ENCODE results near the gene KRTAP5-7. TPM values are rescaled to one million over a fixed set of nuclear protein-coding genes. Genes with fewer than 3 reads are reported as not detected.

Gene KRTAP5-7
- total and polyA plus RNA-seq, 11 donors, result not detected

DNA sequence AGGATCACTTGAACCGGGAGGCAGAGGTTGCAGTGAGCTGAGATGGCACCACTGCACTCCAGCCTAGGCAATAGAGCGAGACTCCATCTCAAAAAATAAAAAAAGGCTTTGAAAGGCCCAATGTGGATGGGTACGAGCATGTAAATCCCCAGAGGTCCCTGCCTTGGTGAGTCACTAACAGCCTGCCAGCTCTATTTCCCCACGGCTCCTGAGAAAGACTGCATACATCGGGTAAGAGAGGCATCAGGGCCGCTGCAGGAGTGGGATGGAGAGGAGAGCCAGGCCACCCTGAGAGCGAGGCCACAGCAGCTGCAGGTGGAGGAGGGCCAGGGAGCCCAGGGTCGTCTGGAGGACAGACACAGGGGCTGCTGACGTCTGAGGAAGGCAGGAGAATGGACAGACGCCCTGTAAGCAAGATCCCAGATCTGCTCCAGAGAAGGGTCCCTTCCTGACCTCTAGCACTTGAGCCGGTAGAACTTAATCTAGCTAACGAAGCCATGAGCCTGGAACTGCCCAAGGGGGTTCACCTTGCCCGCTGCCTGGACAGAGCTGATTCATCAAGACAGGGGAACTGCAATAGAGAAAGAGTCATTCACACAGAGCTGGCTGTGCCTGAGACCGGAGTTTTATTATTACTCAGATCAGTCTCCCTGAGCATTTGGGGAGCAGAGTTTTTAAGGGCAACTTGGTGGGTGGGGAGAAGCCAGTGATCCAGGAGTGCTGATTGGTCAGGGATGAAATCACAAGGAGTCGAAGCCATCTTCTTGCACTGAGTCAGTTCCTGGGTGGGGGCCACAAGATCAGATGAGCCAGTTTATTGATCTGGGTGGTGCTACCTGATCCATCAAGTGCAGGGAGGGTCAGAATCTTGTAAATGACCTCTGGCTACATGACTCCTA lies 16.1 kb downstream of the KRTAP5-7 start:
- no peak for DNase-seq
- no peaks in the 10 kb centered on the region for H3K36me3 ChIP-seq
- no peaks in the 10 kb centered on the region for H3K9me3 ChIP-seq
- no peak overlapping the region for H3K4me3 ChIP-seq
- peaks cover 0 to 3% (median 0%) of the 10 kb centered on the region in 12 donors for H3K4me1 ChIP-seq
- ATAC-seq, result no peak
- intact Hi-C loops (cut with DNase I), result no loop called here
- H3K27ac ChIP-seq, result no peak overlapping the region
- TF ChIP-seq POLR2A (IDR thresholded peaks at IDR 0.05), result no peak
- TF ChIP-seq, protein P1, sequence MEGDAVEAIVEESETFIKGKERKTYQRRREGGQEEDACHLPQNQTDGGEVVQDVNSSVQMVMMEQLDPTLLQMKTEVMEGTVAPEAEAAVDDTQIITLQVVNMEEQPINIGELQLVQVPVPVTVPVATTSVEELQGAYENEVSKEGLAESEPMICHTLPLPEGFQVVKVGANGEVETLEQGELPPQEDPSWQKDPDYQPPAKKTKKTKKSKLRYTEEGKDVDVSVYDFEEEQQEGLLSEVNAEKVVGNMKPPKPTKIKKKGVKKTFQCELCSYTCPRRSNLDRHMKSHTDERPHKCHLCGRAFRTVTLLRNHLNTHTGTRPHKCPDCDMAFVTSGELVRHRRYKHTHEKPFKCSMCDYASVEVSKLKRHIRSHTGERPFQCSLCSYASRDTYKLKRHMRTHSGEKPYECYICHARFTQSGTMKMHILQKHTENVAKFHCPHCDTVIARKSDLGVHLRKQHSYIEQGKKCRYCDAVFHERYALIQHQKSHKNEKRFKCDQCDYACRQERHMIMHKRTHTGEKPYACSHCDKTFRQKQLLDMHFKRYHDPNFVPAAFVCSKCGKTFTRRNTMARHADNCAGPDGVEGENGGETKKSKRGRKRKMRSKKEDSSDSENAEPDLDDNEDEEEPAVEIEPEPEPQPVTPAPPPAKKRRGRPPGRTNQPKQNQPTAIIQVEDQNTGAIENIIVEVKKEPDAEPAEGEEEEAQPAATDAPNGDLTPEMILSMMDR (IDR thresholded peaks at IDR 0.05), result no peak
- peaks cover 0 to 9% (median 0%) of the 10 kb centered on the region in 9 donors for H3K27me3 ChIP-seq
- WGBS, 4 donors, result 58 to 72% (median 68%) methylated on average over 15 of the region's 15 CpGs

GRCh38 chr11:71543866-71544265 lies 16.8 kb downstream of the KRTAP5-7 start:
- Histone ChIP-seq H3K9me3 (no peaks in the 10 kb centered on the region), H3K36me3 (no peaks in the 10 kb centered on the region), H3K27me3 (peaks cover 0 to 11% (median 0%) of the 10 kb centered on the region in 9 donors), H3K4me1 (peaks cover 0 to 5% (median 0%) of the 10 kb centered on the region in 12 donors), H3K27ac (no peak overlapping the region), H3K4me3 (no peak overlapping the region)
- ATAC-seq, result no peak
- no peak for DNase-seq
- no peak for TF ChIP-seq POLR2A (IDR thresholded peaks at IDR 0.05)
- TF ChIP-seq, protein P1 (IDR thresholded peaks at IDR 0.05), result no peak
- intact Hi-C loops (cut with DNase I), result no loop called here
- 40 to 53% (median 45%) methylated on average over 8 of the region's 8 CpGs for WGBS, 4 donors

GRCh38 chr11:71544525-71545214 lies 17.6 kb downstream of the KRTAP5-7 start:
- ATAC-seq, result no peak
- TF ChIP-seq, protein P1 (IDR thresholded peaks at IDR 0.05), result no peak
- no peak for TF ChIP-seq POLR2A (IDR thresholded peaks at IDR 0.05)
- 84 to 89% (median 87%) methylated on average over 6 of the region's 6 CpGs for WGBS, 4 donors
- Histone ChIP-seq H3K27ac (no peak overlapping the region), H3K27me3 (peaks cover 0 to 11% (median 0%) of the 10 kb centered on the region in 9 donors), H3K4me3 (no peak overlapping the region), H3K36me3 (no peaks in the 10 kb centered on the region), H3K9me3 (no peaks in the 10 kb centered on the region), H3K4me1 (peaks cover 0 to 8% (median 0%) of the 10 kb centered on the region in 12 donors)
- intact Hi-C loops (cut with DNase I), result no loop called here
- no peak for DNase-seq

- Histone ChIP-seq H3K9me3 (no peaks in the 10 kb centered on the region), H3K27ac (no peak overlapping the region), H3K27me3 (peaks cover 0 to 11% (median 0%) of the 10 kb centered on the region in 9 donors), H3K4me3 (no peak overlapping the region), H3K4me1 (peaks cover 0 to 9% (median 0%) of the 10 kb centered on the region in 12 donors), H3K36me3 (no peaks in the 10 kb centered on the region)
- 73 to 86% (median 83%) methylated on average over 11 to 12 of the region's 12 CpGs for WGBS, 4 donors
- intact Hi-C loops (cut with DNase I), result no loop called here
- TF ChIP-seq POLR2A (IDR thresholded peaks at IDR 0.05), result no peak
- TF ChIP-seq, protein P1 (IDR thresholded peaks at IDR 0.05), result no peak
- DNase-seq, result no peak
- no peak for ATAC-seq
Observed at GRCh38 chr11:71545405-71545966, 18.4 kb downstream of the KRTAP5-7 start.

Data from heart left ventricle (tissue), 16 donors.